Lower lobe of right lung (tissue), 2 donors: ENCODE measurements around the gene ADGRG6. TPM values are rescaled to one million over a fixed set of nuclear protein-coding genes. Genes with fewer than 3 reads are reported as not detected.

Source experiments
- ATAC-seq, 2 donors: fragments of 200-7000 bp; cut with Tn5 transposase; one replicate each; pipeline ENCODE4 v1.9.1; 2020 to 2022; ENCODE audit warnings: mild to moderate bottlenecking in 2 of 2, moderate library complexity in 2 of 2
- DNase-seq: peaks from one replicate; pipeline ENCODE4 v3.0.0-alpha.2; 2020
- H3K27ac ChIP-seq: fragments of 200-600 bp; one replicate; pipeline ENCODE4 v1.8.0; 2022
- H3K27me3 ChIP-seq: fragments of 200-600 bp; one replicate; pipeline ENCODE4 v1.8.0; 2022; ENCODE audit warnings: low read depth
- H3K36me3 ChIP-seq: fragments of 200-600 bp; one replicate; pipeline ENCODE4 v1.8.0; 2022; ENCODE audit warnings: mild to moderate bottlenecking
- H3K4me1 ChIP-seq: fragments of 200-600 bp; one replicate; pipeline ENCODE4 v1.8.0; 2022
- H3K4me3 ChIP-seq: fragments of 200-600 bp; one replicate; pipeline ENCODE4 v1.8.0; 2022; ENCODE audit warnings: mild to moderate bottlenecking
- H3K9me3 ChIP-seq: fragments of 200-600 bp; one replicate; pipeline ENCODE4 v1.8.0; 2022
- CTCF ChIP-seq: fragments of 200-600 bp; IDR thresholded peaks from one replicate; pipeline ENCODE4 v1.8.0; 2022; ENCODE audit warnings: antibody characterized with exemption, mild to moderate bottlenecking
- intact Hi-C: fragments of 100-400 bp; cut with DNase I; formaldehyde crosslinking; loops from one replicate; pipeline ENCODE4 v1.11.0; 2022
- total RNA-seq: library from RNA; stranded (reverse); fragmentation: NEBNext Ultra II Directional; extraction: Animal tissue kit (Norgen Biotek cat#: 25700); gene quantifications from one replicate; pipeline ENCODE4 v1.2.1, GENCODE V29; 2021
- donor health status: DM: no; HTN: yes; CAD: no; lungs with severe emphysema.

Gene ADGRG6
- total RNA-seq, 1 donor from 2014 or later = 35.7 TPM

- no peak for TF ChIP-seq CTCF
- peak in 1 of 2 donors; percentile 54 for ATAC-seq
- Histone ChIP-seq H3K36me3 (no peaks in the 10 kb centered on the region), H3K9me3 (no peaks in the 10 kb centered on the region), H3K27me3 (no peaks in the 10 kb centered on the region), H3K4me3 (no peak overlapping the region), H3K4me1 (peaks cover 3% of the 10 kb centered on the region), H3K27ac (no peak overlapping the region)
- intact Hi-C loops = no loop called here
- no peak for DNase-seq
Measured at GRCh38 chr6:142313284-142313683, 11.5 kb downstream of the ADGRG6 start.

- DNase-seq = no peak
- Histone ChIP-seq H3K9me3 (no peaks in the 10 kb centered on the region), H3K4me1 (no peaks in the 10 kb centered on the region), H3K27me3 (no peaks in the 10 kb centered on the region), H3K4me3 (no peak overlapping the region), H3K27ac (no peak overlapping the region), H3K36me3 (no peaks in the 10 kb centered on the region)
- no peak for TF ChIP-seq CTCF
- ATAC-seq = no peak
- intact Hi-C loops = no loop called here
Measured at GRCh38 chr6:142316791-142317368, 15.1 kb downstream of the ADGRG6 start.

GRCh38 chr6:142318714-142319113 is 16.9 kb downstream of the ADGRG6 start:
- no peaks in the 10 kb centered on the region for H3K36me3 ChIP-seq
- DNase-seq = no peak
- H3K9me3 ChIP-seq = no peaks in the 10 kb centered on the region
- no peaks in the 10 kb centered on the region for H3K4me1 ChIP-seq
- no peak overlapping the region for H3K4me3 ChIP-seq
- no peak for TF ChIP-seq CTCF
- intact Hi-C loops = no loop called here
- no peaks in the 10 kb centered on the region for H3K27me3 ChIP-seq
- H3K27ac ChIP-seq = no peak overlapping the region
- no peak for ATAC-seq

GRCh38 chr6:142320366-142320765 is 18.6 kb downstream of the ADGRG6 start:
- Histone ChIP-seq H3K4me1 (no peaks in the 10 kb centered on the region), H3K36me3 (no peaks in the 10 kb centered on the region), H3K9me3 (no peaks in the 10 kb centered on the region), H3K27me3 (no peaks in the 10 kb centered on the region), H3K4me3 (no peak overlapping the region), H3K27ac (no peak overlapping the region)
- ATAC-seq = no peak
- TF ChIP-seq CTCF = no peak
- no peak for DNase-seq
- intact Hi-C loops = no loop called here

- H3K4me3 ChIP-seq = no peak overlapping the region
- ATAC-seq = no peak
- no peaks in the 10 kb centered on the region for H3K27me3 ChIP-seq
- intact Hi-C loops = no loop called here
- H3K4me1 ChIP-seq = no peaks in the 10 kb centered on the region
- TF ChIP-seq CTCF = no peak
- H3K36me3 ChIP-seq = no peaks in the 10 kb centered on the region
- H3K9me3 ChIP-seq = no peaks in the 10 kb centered on the region
- no peak overlapping the region for H3K27ac ChIP-seq
- no peak for DNase-seq
Measured at GRCh38 chr6:142321451-142321850, 19.6 kb downstream of the ADGRG6 start.
